Measurements from ENCODE around the gene LAMTOR3.

The LAMTOR3 gene

DNA sequence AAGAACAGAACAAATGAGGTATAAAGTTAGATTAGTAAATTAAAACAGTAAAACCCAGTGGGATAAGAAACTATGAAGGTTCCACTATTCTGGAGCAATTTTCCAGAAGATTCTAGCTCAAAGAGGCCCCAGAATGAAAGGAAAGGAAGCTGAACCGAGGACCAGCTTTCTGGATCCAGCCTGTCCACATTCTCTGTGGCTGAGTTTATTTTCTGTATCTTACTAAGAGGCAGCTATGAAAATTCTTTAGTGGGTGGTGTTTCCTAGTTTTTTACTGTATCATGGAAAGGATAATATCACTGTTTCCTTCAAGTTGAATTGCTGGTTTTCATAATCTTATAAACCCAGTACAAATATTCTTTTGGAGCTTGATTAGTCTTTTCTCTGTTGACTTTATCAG is 65.8 kb downstream of the LAMTOR3 start:
- no peak for DNase-seq
